Activated CD4-positive, alpha-beta memory T cell treated with anti-CD3 and anti-CD28 coated beads for 36 hours (primary cell): ENCODE results near the gene CLIC5. TPM values are rescaled to one million over a fixed set of nuclear protein-coding genes. Genes with fewer than 3 reads are reported as not detected.
A peak's percentile ranks its signal among the peaks of the same experiment; 100 is the strongest.
"Not testable (repeated sequence)": the region's sequence is repeated elsewhere in the genome, so short reads cannot be mapped to it uniquely, and the experiment has no call there.

ENCODE experiments used
- CTCF ChIA-PET: fragments of 350-600 bp; sonication (Branson Sonifier 250); formaldehyde crosslinking; loops from one replicate; lab custom pipeline; 2021; ENCODE audit warnings: antibody characterized with exemption, inconsistent platforms; lab: Charles Lee
- POLR2A ChIA-PET: fragments of 350-600 bp; sonication (Branson Sonifier 250); formaldehyde crosslinking; loops from one replicate; lab custom pipeline; 2021; ENCODE audit warnings: antibody characterized with exemption; lab: Charles Lee
- DNase-seq: peaks from one replicate; pipeline ENCODE4 v3.0.0-alpha.2; 2020
- H3K27ac Mint-ChIP-seq: one replicate; pipeline ENCODE4 v1.8.0; 2021; ENCODE audit warnings: mixed read lengths
- H3K27me3 Mint-ChIP-seq: one replicate; pipeline ENCODE4 v1.8.0; 2021; ENCODE audit warnings: mixed read lengths
- H3K36me3 Mint-ChIP-seq: one replicate; pipeline ENCODE4 v1.8.0; 2021; ENCODE audit warnings: mixed read lengths
- H3K4me1 Mint-ChIP-seq: one replicate; pipeline ENCODE4 v1.8.0; 2021; ENCODE audit warnings: low read depth, mixed read lengths
- H3K4me3 Mint-ChIP-seq: one replicate; pipeline ENCODE4 v1.8.0; 2021; ENCODE audit warnings: mild to moderate bottlenecking, mixed read lengths
- H3K9me3 Mint-ChIP-seq: one replicate; pipeline ENCODE4 v1.8.0; 2021; ENCODE audit warnings: mixed read lengths
- intact Hi-C: fragments of 100-400 bp; cut with micrococcal nuclease; formaldehyde crosslinking; loops from one replicate; pipeline ENCODE4 v1.15.1; 2023
- total RNA-seq, 2 experiments: library from RNA; stranded (reverse); gene quantifications; one replicate each; pipeline ENCODE4 v1.2.3, GENCODE V29; 2021

CLIC5 gene
- total RNA-seq, 2 experiments from 2014 or later: 8.0 to 8.5 TPM

GRCh38 chr6:45931232-45931631 lies 84.4 kb downstream of the CLIC5 start:
- intact Hi-C loops: loop anchor here (5.0 kb wide), 1 partner anchor 161 kb away; no protein-coding TSS in a partner anchor
- Mint-ChIP-seq H3K36me3 (no peaks in the 10 kb centered on the region), H3K9me3 (no peaks in the 10 kb centered on the region), H3K4me3 (no peak overlapping the region), H3K27me3 (no peaks in the 10 kb centered on the region), H3K27ac (no peak overlapping the region), H3K4me1 (peaks cover 7% of the 10 kb centered on the region)
- CTCF ChIA-PET: interaction anchor here (0.6 to 2.8 kb wide), 33 partner anchors 8 to 1455 kb away, joined by 3 to 29 read pairs (median 3); no protein-coding TSS in a partner anchor
- POLR2A ChIA-PET: no interaction called here
- DNase-seq: no peak

GRCh38 chr6:45930420-45931040 lies 85.1 kb downstream of the CLIC5 start:
- Mint-ChIP-seq H3K4me3 (no peak overlapping the region), H3K36me3 (peaks cover 1% of the 10 kb centered on the region), H3K4me1 (peaks cover 7% of the 10 kb centered on the region), H3K9me3 (no peaks in the 10 kb centered on the region), H3K27ac (no peak overlapping the region), H3K27me3 (no peaks in the 10 kb centered on the region)
- DNase-seq: peak; percentile 68
- POLR2A ChIA-PET: no interaction called here
- CTCF ChIA-PET: interaction anchor here (0.6 to 2.8 kb wide), 52 partner anchors 9 to 1455 kb away, joined by 3 to 29 read pairs (median 3); no protein-coding TSS in a partner anchor
- intact Hi-C loops: loop anchor here (1.0 to 5.0 kb wide), 2 partner anchors 162 to 480 kb away; no protein-coding TSS in a partner anchor

- no peak for DNase-seq
- H3K9me3 Mint-ChIP-seq: no peaks in the 10 kb centered on the region
- no peak overlapping the region for H3K4me3 Mint-ChIP-seq
- CTCF ChIA-PET: interaction anchor here (0.6 to 2.8 kb wide), 38 partner anchors 8 to 1454 kb away, joined by 3 to 29 read pairs (median 4); no protein-coding TSS in a partner anchor
- peaks cover 10% of the 10 kb centered on the region for H3K4me1 Mint-ChIP-seq
- peaks cover 1% of the 10 kb centered on the region for H3K36me3 Mint-ChIP-seq
- H3K27ac Mint-ChIP-seq: no peak overlapping the region
- intact Hi-C loops: loop anchor here (1.0 to 5.0 kb wide), 2 partner anchors 163 to 481 kb away; no protein-coding TSS in a partner anchor
- no peaks in the 10 kb centered on the region for H3K27me3 Mint-ChIP-seq
- POLR2A ChIA-PET: no interaction called here
Observed at GRCh38 chr6:45929421-45930361, 86.0 kb downstream of the CLIC5 start.

GRCh38 chr6:45928721-45929305 lies 86.8 kb downstream of the CLIC5 start:
- Mint-ChIP-seq H3K9me3 (no peaks in the 10 kb centered on the region), H3K4me1 (peaks cover 18% of the 10 kb centered on the region), H3K27me3 (no peaks in the 10 kb centered on the region), H3K4me3 (no peak overlapping the region), H3K36me3 (peaks cover 1% of the 10 kb centered on the region), H3K27ac (no peak overlapping the region)
- intact Hi-C loops: no loop called here
- ChIA-PET POLR2A (no interaction called here), CTCF (no interaction called here)
- no peak for DNase-seq

GRCh38 chr6:45927421-45928320 lies 88.0 kb downstream of the CLIC5 start:
- POLR2A ChIA-PET: no interaction called here

GRCh38 chr6:45926423-45926822 lies 89.2 kb downstream of the CLIC5 start:
- H3K4me3 Mint-ChIP-seq, intact Hi-C loops: not testable (repeated sequence)
- H3K4me1 Mint-ChIP-seq: peaks cover 41% of the 10 kb centered on the region

More at GRCh38 chr6:45927421-45928320, 88.0 kb downstream of the CLIC5 start:
- Mint-ChIP-seq H3K36me3 (peaks cover 1% of the 10 kb centered on the region), H3K27ac (no peak overlapping the region), H3K4me1 (peaks cover 29% of the 10 kb centered on the region), H3K4me3 (no peak overlapping the region), H3K9me3 (no peaks in the 10 kb centered on the region), H3K27me3 (no peaks in the 10 kb centered on the region)
- no peak for DNase-seq
- CTCF ChIA-PET: no interaction called here
- intact Hi-C loops: no loop called here

GRCh38 chr6:45924763-45925342 lies 90.8 kb downstream of the CLIC5 start:
- Mint-ChIP-seq H3K36me3 (peaks cover 1% of the 10 kb centered on the region), H3K4me3 (no peak overlapping the region), H3K27me3 (no peaks in the 10 kb centered on the region), H3K9me3 (no peaks in the 10 kb centered on the region), H3K4me1 (peaks cover 52% of the 10 kb centered on the region), H3K27ac (peak overlapping the region; percentile 55)
- intact Hi-C loops: loop anchor here (1.0 to 5.0 kb wide), 19 partner anchors 86 to 1282 kb away; partner anchors contain the start of gene SUPT3H
- POLR2A ChIA-PET: interaction anchor here (0.6 to 5.3 kb wide), 8 partner anchors 89 to 505 kb away, joined by 3 to 51 read pairs (median 6); no protein-coding TSS in a partner anchor
- DNase-seq: no peak
- CTCF ChIA-PET: interaction anchor here (0.7 to 4.0 kb wide), 6 partner anchors 210 to 1449 kb away, joined by 3 to 35 read pairs (median 3); no protein-coding TSS in a partner anchor

More at GRCh38 chr6:45926423-45926822, 89.2 kb downstream of the CLIC5 start:
- DNase-seq, H3K36me3 Mint-ChIP-seq, POLR2A ChIA-PET, H3K9me3 Mint-ChIP-seq, H3K27ac Mint-ChIP-seq, H3K27me3 Mint-ChIP-seq: not testable (repeated sequence)
- CTCF ChIA-PET: interaction anchor here (1.0 to 1.1 kb wide), 2 partner anchors 125 to 164 kb away, joined by 3 read pairs; no protein-coding TSS in a partner anchor

- CTCF ChIA-PET: interaction anchor here (0.6 to 4.0 kb wide), 14 partner anchors 10 to 1448 kb away, joined by 3 to 35 read pairs (median 5); no protein-coding TSS in a partner anchor
- Mint-ChIP-seq H3K4me3 (no peak overlapping the region), H3K4me1 (peaks cover 52% of the 10 kb centered on the region)
Observed at GRCh38 chr6:45923831-45924391, 91.7 kb downstream of the CLIC5 start.

GRCh38 chr6:45922728-45923351 lies 92.8 kb downstream of the CLIC5 start:
- H3K4me1 Mint-ChIP-seq: peaks cover 52% of the 10 kb centered on the region
- ChIA-PET CTCF (interaction anchor here (0.5 to 4.0 kb wide), 40 partner anchors 8 to 1453 kb away, joined by 3 to 35 read pairs (median 4); partner anchors contain the start of gene SUPT3H), POLR2A (interaction anchor here (0.6 to 5.3 kb wide), 16 partner anchors 81 to 1292 kb away, joined by 3 to 51 read pairs (median 4); partner anchors contain the start of gene SUPT3H)
- H3K27ac Mint-ChIP-seq: peak overlapping the region; percentile 97
- peak overlapping the region; percentile 67 for H3K4me3 Mint-ChIP-seq
- no peaks in the 10 kb centered on the region for H3K27me3 Mint-ChIP-seq
- intact Hi-C loops: loop anchor here (1.0 to 5.0 kb wide), 9 partner anchors 134 to 1448 kb away; no protein-coding TSS in a partner anchor
- H3K9me3 Mint-ChIP-seq: no peaks in the 10 kb centered on the region
- H3K36me3 Mint-ChIP-seq: peaks cover 1% of the 10 kb centered on the region
- peak; percentile 83 for DNase-seq

More at GRCh38 chr6:45923831-45924391, 91.7 kb downstream of the CLIC5 start:
- intact Hi-C loops: loop anchor here (1.0 to 5.0 kb wide), 21 partner anchors 87 to 1449 kb away; partner anchors contain the start of gene SUPT3H
- peaks cover 1% of the 10 kb centered on the region for H3K36me3 Mint-ChIP-seq
- no peaks in the 10 kb centered on the region for H3K27me3 Mint-ChIP-seq
- POLR2A ChIA-PET: interaction anchor here (0.6 to 5.3 kb wide), 20 partner anchors 87 to 1293 kb away, joined by 3 to 51 read pairs (median 4); partner anchors contain the start of gene SUPT3H
- H3K9me3 Mint-ChIP-seq: no peaks in the 10 kb centered on the region
- DNase-seq: peak; percentile 85
- peak overlapping the region; percentile 97 for H3K27ac Mint-ChIP-seq
